IMR-90 (cell line): ENCODE measurements around the gene EXOSC3. TPM values are rescaled to one million over a fixed set of nuclear protein-coding genes. Genes with fewer than 3 reads are reported as not detected.
A peak's percentile ranks its signal among the peaks of the same experiment; 100 is the strongest.

Source experiments
- ATAC-seq: fragments of 200-7000 bp; cut with Tn5 transposase; 2 replicates; pipeline ENCODE4 v1.9.1; 2020; ENCODE audit warnings: low read depth, mild to moderate bottlenecking, moderate library complexity
- BruUV-seq: library from RNA; stranded (reverse); fragments of 400-500 nt; replicated peaks from 2 replicates; lab custom pipeline; 2021; lab: Mats Ljungman, UMichigan
- CTCF ChIA-PET: fragments of 300-600 bp; formaldehyde crosslinking; extraction: SDS; loops from one replicate; lab custom pipeline; 2021; ENCODE audit warnings: antibody characterized with exemption; lab: Yijun Ruan, JAX
- POLR2A ChIA-PET: fragments of 300-600 bp; sonication (Branson Sonifier 250); formaldehyde crosslinking; loops from one replicate; lab custom pipeline; 2022; ENCODE audit warnings: antibody characterized with exemption; ENCODE audit not compliant: unreplicated experiment; lab: Charles Lee
- DNase-seq: peaks from one replicate; pipeline ENCODE4 v3.0.0; 2013
- H2AFZ ChIP-seq: replicated peaks from 2 replicates; pipeline ENCODE3; 2013; ENCODE audit warnings: low read length, mild to moderate bottlenecking; ENCODE audit not compliant: poor library complexity
- H2AK5ac ChIP-seq: 2 replicates; pipeline ENCODE4 v1.6.1; 2013; ENCODE audit warnings: low read depth, low read length, inconsistent platforms
- H2AK9ac ChIP-seq: replicated peaks from 2 replicates; pipeline ENCODE3; 2013; ENCODE audit warnings: mild to moderate bottlenecking, low read depth, low read length, moderate library complexity; ENCODE audit not compliant: poor library complexity
- H2BK120ac ChIP-seq: 2 replicates; pipeline ENCODE4 v1.6.1; 2013; ENCODE audit warnings: low read depth, low read length, inconsistent platforms
- H2BK15ac ChIP-seq: 3 replicates; pipeline ENCODE4 v1.6.1; 2013; ENCODE audit warnings: low read depth, low read length, inconsistent platforms
- H2BK20ac ChIP-seq: 2 replicates; pipeline ENCODE4 v1.6.1; 2013; ENCODE audit warnings: low read depth, mild to moderate bottlenecking, inconsistent platforms, low read length, moderate library complexity
- H2BK5ac ChIP-seq: 2 replicates; pipeline ENCODE4 v1.6.1; 2013; ENCODE audit warnings: mild to moderate bottlenecking, low read depth, low read length, inconsistent platforms; ENCODE audit not compliant: poor library complexity, severe bottlenecking
- H3K14ac ChIP-seq: replicated peaks from 2 replicates; pipeline ENCODE4 v1.6.1; 2013; ENCODE audit warnings: low read depth, low read length, inconsistent platforms
- H3K18ac ChIP-seq: 2 replicates; pipeline ENCODE4 v1.6.1; 2013; ENCODE audit warnings: low read depth, low read length, control low read depth
- H3K23ac ChIP-seq: 2 replicates; pipeline ENCODE4 v1.6.1; 2013; ENCODE audit warnings: low read depth, low read length, inconsistent platforms
- H3K27ac ChIP-seq: 2 replicates; pipeline ENCODE4 v1.5.1; 2013; ENCODE audit warnings: mild to moderate bottlenecking, control low read depth, low read length; ENCODE audit not compliant: insufficient read depth
- H3K27me3 ChIP-seq: 2 replicates; pipeline ENCODE4 v1.6.1; 2013; ENCODE audit warnings: low read length; ENCODE audit not compliant: control insufficient read depth, insufficient read depth
- H3K36me3 ChIP-seq: 2 replicates; pipeline ENCODE4 v1.6.1; 2013; ENCODE audit warnings: low read length, mixed read lengths; ENCODE audit not compliant: control insufficient read depth, insufficient read depth
- H3K4ac ChIP-seq: 2 replicates; pipeline ENCODE4 v1.6.1; 2013; ENCODE audit warnings: low read depth, low read length, inconsistent platforms
- H3K4me1 ChIP-seq: 2 replicates; pipeline ENCODE4 v1.6.1; 2013; ENCODE audit warnings: low read length, mixed read lengths; ENCODE audit not compliant: control insufficient read depth, insufficient read depth
- H3K4me2 ChIP-seq: 2 replicates; pipeline ENCODE4 v1.6.1; 2013; ENCODE audit warnings: low read depth, mild to moderate bottlenecking, control low read depth, low read length, moderate library complexity
- H3K4me3 ChIP-seq: 2 replicates; pipeline ENCODE4 v1.5.1; 2013; ENCODE audit warnings: low read depth, mild to moderate bottlenecking, control low read depth, low read length, moderate library complexity; ENCODE audit not compliant: insufficient read depth
- H3K56ac ChIP-seq: 2 replicates; pipeline ENCODE4 v1.6.1; 2013; ENCODE audit warnings: low read length, inconsistent platforms; ENCODE audit not compliant: insufficient read depth; ENCODE audit errors: extremely low read depth
- H3K79me1 ChIP-seq, 2 experiments: 2 replicates each; pipeline ENCODE4 v1.6.1; 2013; ENCODE audit warnings: low read length in 2 of 2, inconsistent platforms in 1 of 2, low read depth in 1 of 2
- H3K9ac ChIP-seq: 2 replicates; pipeline ENCODE4 v1.6.1; 2013; ENCODE audit warnings: low read depth, low read length, control low read depth
- H3K9me1 ChIP-seq: 2 replicates; pipeline ENCODE4 v1.6.1; 2013; ENCODE audit warnings: low read length, inconsistent platforms; ENCODE audit not compliant: insufficient read depth
- H3K9me3 ChIP-seq: 2 replicates; pipeline ENCODE4 v1.6.1; 2013; ENCODE audit warnings: low read length; ENCODE audit not compliant: control insufficient read depth, insufficient read depth
- H4K20me1 ChIP-seq: 2 replicates; pipeline ENCODE4 v1.6.1; 2013; ENCODE audit warnings: low read length, inconsistent platforms; ENCODE audit not compliant: insufficient read depth
- H4K5ac ChIP-seq: 2 replicates; pipeline ENCODE4 v1.6.1; 2013; ENCODE audit warnings: mild to moderate bottlenecking, low read depth, low read length, control low read depth
- H4K8ac ChIP-seq, 2 experiments: 2 replicates each; pipeline ENCODE4 v1.6.1; 2013; ENCODE audit warnings: low read depth in 2 of 2, low read length in 2 of 2, control low read depth in 1 of 2, inconsistent platforms in 1 of 2
- H4K91ac ChIP-seq: 2 replicates; pipeline ENCODE4 v1.6.1; 2013; ENCODE audit warnings: low read depth, low read length, inconsistent platforms; ENCODE audit not compliant: insufficient read depth
- CEBPB ChIP-seq: IDR thresholded peaks from 2 replicates; pipeline ENCODE4 v1.6.1; 2012; ENCODE audit warnings: low read depth, low read length, improper control_type of control experiment
- CHD1 ChIP-seq: IDR thresholded peaks from 2 replicates; pipeline ENCODE4 v1.6.1; 2012; ENCODE audit warnings: low read depth, low read length, improper control_type of control experiment
- ELK1 ChIP-seq: fragments of 150-350 bp; IDR thresholded peaks from 2 replicates; pipeline ENCODE4 v1.6.1; 2016; ENCODE audit warnings: low read depth, mild to moderate bottlenecking, low read length, moderate library complexity, borderline replicate concordance
- MAFK ChIP-seq: IDR thresholded peaks from 2 replicates; pipeline ENCODE4 v1.6.1; 2012; ENCODE audit warnings: low read depth, low read length, improper control_type of control experiment
- MXI1 ChIP-seq: IDR thresholded peaks from 2 replicates; pipeline ENCODE4 v1.6.1; 2012; ENCODE audit warnings: low read depth, mild to moderate bottlenecking, low read length, moderate library complexity, borderline replicate concordance
- POLR2A ChIP-seq: IDR thresholded peaks from 2 replicates; pipeline ENCODE4 v1.6.1; 2012; ENCODE audit warnings: mild to moderate bottlenecking, low read depth, low read length
- RAD21 ChIP-seq: IDR thresholded peaks from 2 replicates; pipeline ENCODE4 v1.6.1; 2012; ENCODE audit warnings: low read length, improper control_type of control experiment
- SMC3 ChIP-seq: fragments of 150-350 bp; IDR thresholded peaks from 2 replicates; pipeline ENCODE4 v1.6.1; 2016; ENCODE audit warnings: low read depth, mild to moderate bottlenecking, antibody characterized with exemption, low read length, moderate library complexity
- WGBS, 2 experiments: methylation state at CpG; one replicate each; pipeline versions ENCODE4 v1.1.5 to v1.1.7; 2013; ENCODE audit warnings: missing lambda C conversion rate in 2 of 2; ENCODE audit not compliant: insufficient read length in 1 of 2; ENCODE audit errors: extremely low coverage in 2 of 2; 5-methylcytosine and 5-hydroxymethylcytosine counted together
- dilution Hi-C: fragments of 300-500 bp; cut with HindIII; formaldehyde crosslinking; loops from one replicate; pipeline ENCODE4 v1.14.3; 2018; ENCODE audit warnings: low sequenced_read_pairs; ENCODE audit not compliant: unreplicated experiment
- in situ Hi-C: fragments of 300-500 bp; cut with MboI; formaldehyde crosslinking; loops from 3 replicates; pipeline ENCODE4 v1.14.3; 2019; ENCODE audit warnings: low sequenced_read_pairs, inconsistent platforms, mixed read lengths
- intact Hi-C: fragments of 100-400 bp; cut with micrococcal nuclease; formaldehyde crosslinking; loops from 2 replicates; pipeline ENCODE4 v1.10.0; 2022
- polyA plus RNA-seq, 3 experiments: library from polyadenylated mRNA; depleted of rRNA; stranded (reverse); fragments of >200 nt; gene quantifications; 2 replicates each; pipeline ENCODE4 v1.2.3, GENCODE V29; 2012; ENCODE audit warnings: low replicate concordance in 1 of 3
- total RNA-seq: library from RNA; depleted of rRNA; stranded (reverse); fragments of >200 nt; gene quantifications from 2 replicates; pipeline ENCODE4 v1.2.3, GENCODE V29; 2012
- TF ChIP-seq, protein P1 (sequence below): fragments of 150-350 bp; IDR thresholded peaks from 2 replicates; pipeline ENCODE4 v1.6.1; 2017; ENCODE audit warnings: mild to moderate bottlenecking, antibody characterized with exemption, low read length, low read depth

Gene EXOSC3
- total and polyA plus RNA-seq, 2 of the 4 experiments (the other 2 are of a cell fraction) = 27.1 to 28.9 TPM

DNA sequence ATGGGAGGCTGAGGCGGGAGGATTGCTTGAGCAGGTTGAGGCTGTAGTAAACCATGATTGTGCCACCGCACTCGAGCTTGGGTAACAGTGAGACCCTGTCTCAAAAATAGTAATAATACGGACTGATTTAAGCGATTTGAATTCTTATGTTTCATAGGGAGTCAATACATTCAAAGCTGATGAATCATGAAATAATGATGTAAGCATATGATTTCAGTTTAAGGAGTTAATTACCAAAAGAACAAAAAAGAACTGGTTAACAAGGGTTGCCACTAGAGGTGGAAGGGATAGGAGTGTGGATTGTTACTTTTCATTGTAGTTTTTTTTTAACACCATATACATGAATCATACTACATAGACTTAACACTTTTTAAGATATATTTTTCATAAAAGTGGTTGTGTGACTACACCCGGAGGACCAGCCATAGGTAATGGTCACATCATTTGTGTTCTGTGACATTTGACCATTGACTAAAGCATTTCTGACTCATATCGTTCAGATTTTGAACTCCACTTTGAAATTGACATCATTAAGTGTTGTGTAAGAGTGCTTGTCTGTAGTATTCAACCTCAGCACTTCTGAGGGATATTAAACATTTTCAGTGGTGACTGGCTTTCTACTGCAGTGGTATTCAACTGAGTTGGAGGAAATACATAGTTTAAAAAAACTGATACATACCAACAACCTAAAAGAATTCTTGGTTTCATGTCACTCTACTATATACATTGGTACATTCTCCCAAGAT lies 24.3 kb downstream of the EXOSC3 start:
- H2AK9ac ChIP-seq = no peak overlapping the region
- intact Hi-C loops (no loop called here), dilution Hi-C loops (no loop called here), in situ Hi-C loops (no loop called here)
- H4K20me1 ChIP-seq = peaks cover 5% of the 10 kb centered on the region; the same call in 1 of the 2 replicates
- H4K5ac ChIP-seq = no peak overlapping the region
- 93% methylated on average over 5 of the region's 7 CpGs; no CpG with 5 or more reads in 1 of the 2 experiments for WGBS, 2 experiments
- H3K9me3 ChIP-seq = no peaks in the 10 kb centered on the region
- peak overlapping the region; percentile 63; the same call in 1 of the 2 replicates for H2AK5ac ChIP-seq
- ChIA-PET POLR2A (no interaction called here), CTCF (interaction anchor here (0.6 kb wide), 1 partner anchor 446 kb away, joined by 5 read pairs; no protein-coding TSS in a partner anchor)
- H2BK15ac ChIP-seq = 0 out of 3 replicates have a peak overlapping the region, but pooled peaks have one; percentile 32
- H3K9ac ChIP-seq = no peak overlapping the region
- no peak overlapping the region for H3K18ac ChIP-seq
- H3K4me1 ChIP-seq = peaks cover 9% of the 10 kb centered on the region
- H4K91ac ChIP-seq = no peak overlapping the region
- H3K4me2 ChIP-seq = no peak overlapping the region; the same call in 1 of the 2 replicates
- peaks cover 4% of the 10 kb centered on the region for H3K36me3 ChIP-seq
- peak overlapping the region in 1 of 2 experiments; percentile 52; a peak in 1 of 4 replicates for H4K8ac ChIP-seq
- no peaks in the 10 kb centered on the region for H3K27me3 ChIP-seq
- no peak overlapping the region for H2BK120ac ChIP-seq
- TF ChIP-seq, protein P1, sequence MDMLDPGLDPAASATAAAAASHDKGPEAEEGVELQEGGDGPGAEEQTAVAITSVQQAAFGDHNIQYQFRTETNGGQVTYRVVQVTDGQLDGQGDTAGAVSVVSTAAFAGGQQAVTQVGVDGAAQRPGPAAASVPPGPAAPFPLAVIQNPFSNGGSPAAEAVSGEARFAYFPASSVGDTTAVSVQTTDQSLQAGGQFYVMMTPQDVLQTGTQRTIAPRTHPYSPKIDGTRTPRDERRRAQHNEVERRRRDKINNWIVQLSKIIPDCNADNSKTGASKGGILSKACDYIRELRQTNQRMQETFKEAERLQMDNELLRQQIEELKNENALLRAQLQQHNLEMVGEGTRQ = no peak
- TF ChIP-seq CEBPB (peak; percentile 95), MXI1 (no peak), SMC3 (no peak), RAD21 (no peak), POLR2A (no peak), MAFK (peak; percentile 65), ELK1 (no peak), CHD1 (no peak)
- no peak overlapping the region for H2AFZ ChIP-seq
- no peak overlapping the region for H3K4me3 ChIP-seq
- H2BK5ac ChIP-seq = peak overlapping the region; percentile 82
- no peak overlapping the region for H2BK20ac ChIP-seq
- H3K56ac ChIP-seq = no peak overlapping the region
- ATAC-seq (peak; percentile 73), DNase-seq (peak; percentile 89)
- no peak overlapping the region for H3K4ac ChIP-seq
- peak overlapping the region; percentile 31; the same call in 1 of the 2 replicates for H3K27ac ChIP-seq
- peaks cover 8% of the 10 kb centered on the region for H3K9me1 ChIP-seq
- no peak overlapping the region for H3K23ac ChIP-seq
- no peak overlapping the region for H3K14ac ChIP-seq
- peaks cover 6 to 10% of the 10 kb centered on the region in 2 experiments; a peak in 3 of 4 replicates for H3K79me1 ChIP-seq
- BruUV-seq = no TSS peak
